Fibroblast of skin of right biceps (primary cell): ENCODE data around the gene KNG1.

Source experiments
- DNase-seq: peaks from one replicate; pipeline ENCODE4 v3.0.0-alpha.2; 2013

Gene KNG1

DNA sequence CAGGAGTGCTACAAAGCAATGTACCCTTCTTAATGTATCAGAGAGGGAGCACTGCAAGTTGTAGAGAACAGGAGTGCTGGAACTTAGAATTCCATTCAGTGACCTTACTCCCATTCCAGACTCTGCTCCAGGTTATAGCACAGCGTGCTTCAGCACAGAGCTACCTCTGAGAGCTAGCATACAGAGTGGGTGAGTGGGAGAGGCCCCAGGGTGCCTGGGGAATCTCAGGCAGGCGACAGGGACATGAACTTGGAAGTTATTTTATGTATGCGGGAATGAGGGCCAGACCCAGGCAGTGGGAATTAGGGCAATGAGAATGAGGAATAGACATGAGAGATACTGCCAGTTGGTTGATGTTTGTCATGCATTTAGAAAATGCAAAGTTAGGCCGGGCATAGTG is 3.7 kb upstream of the KNG1 start:
- no peak for DNase-seq

GRCh38 chr3:186719945-186720739 is 3.0 kb downstream of the KNG1 start:
- no peak for DNase-seq

- peak; percentile 3 for DNase-seq
Observed at GRCh38 chr3:186722457-186722856, 5.3 kb downstream of the KNG1 start.

DNA sequence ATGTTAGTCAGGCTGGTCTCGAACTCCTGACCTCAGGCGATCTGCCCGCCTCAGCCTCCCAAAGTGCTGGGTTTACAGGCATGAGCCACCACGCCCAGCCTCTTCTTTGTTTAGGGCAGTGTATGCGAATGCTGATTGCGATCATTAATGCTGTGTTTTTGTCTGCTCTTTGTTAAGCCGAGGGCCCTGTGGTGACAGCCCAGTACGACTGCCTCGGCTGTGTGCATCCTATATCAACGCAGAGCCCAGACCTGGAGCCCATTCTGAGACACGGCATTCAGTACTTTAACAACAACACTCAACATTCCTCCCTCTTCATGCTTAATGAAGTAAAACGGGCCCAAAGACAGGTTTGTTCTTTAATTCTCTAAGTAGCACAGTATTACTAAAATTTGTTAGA is 7.8 kb downstream of the KNG1 start:
- no peak for DNase-seq

GRCh38 chr3:186732169-186732766 is 15.1 kb downstream of the KNG1 start:
- no peak for DNase-seq

GRCh38 chr3:186742618-186743380 is 25.6 kb downstream of the KNG1 start:
- no peak for DNase-seq

GRCh38 chr3:186743666-186744065 is 26.5 kb downstream of the KNG1 start:
- DNase-seq = no peak

DNA sequence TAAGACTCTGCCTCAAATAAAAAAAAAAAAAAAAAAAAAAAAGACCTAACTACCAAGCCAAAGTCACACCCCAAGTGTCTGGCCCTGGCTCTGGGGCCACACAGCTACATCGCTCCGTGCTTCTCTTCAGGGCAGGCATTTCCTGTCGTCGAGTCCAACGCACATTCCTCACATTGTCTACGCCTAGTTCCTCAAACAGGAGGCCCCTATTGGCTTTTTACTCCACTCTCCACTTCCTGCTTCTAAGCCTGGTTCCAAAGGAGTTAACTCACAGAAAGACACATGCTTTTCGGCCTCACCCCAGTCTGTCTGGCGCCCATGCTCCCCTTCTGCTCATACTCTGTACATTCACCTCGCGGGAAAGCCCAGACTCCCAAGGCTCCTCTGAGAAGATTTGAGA is 28.8 kb downstream of the KNG1 start:
- peak; percentile 91 for DNase-seq

DNA sequence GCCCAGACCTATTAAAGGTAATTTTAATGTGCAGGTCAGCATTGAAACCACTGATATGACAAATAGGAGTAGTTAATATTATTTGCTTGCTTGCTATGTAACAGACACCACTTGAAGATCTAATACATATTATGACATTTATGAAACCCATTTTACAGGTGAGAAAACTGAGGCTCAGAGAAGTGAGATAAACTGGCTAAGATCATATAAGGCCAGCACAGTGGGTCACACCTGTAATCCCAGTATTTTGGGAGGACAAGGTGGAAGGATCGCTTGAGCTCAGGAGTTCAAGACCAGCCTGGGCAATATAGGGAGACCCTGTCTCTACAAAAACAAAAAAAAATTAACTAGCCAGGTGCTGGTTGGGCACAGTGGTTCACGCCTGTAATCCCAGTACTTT is 33.2 kb downstream of the KNG1 start:
- DNase-seq = no peak

DNA sequence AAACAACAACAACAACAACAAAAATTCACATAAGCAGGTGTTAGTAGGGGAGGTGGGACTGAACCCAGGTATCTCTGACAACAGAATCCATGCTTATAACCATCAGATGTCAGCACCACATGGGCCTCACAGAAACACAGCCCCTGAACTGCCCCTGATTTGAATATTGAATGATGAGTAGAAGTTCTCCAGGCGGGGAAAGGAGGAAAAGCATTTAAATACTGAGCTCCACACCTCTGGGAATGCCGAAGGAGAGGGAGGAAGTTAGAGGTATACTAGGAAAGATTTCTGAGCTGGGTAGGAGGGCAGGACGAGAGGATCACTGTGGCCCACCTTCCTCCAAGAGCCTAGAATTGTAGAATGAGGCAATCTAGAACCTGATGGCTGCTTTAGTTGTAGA is 34.3 kb downstream of the KNG1 start:
- DNase-seq = no peak

DNA sequence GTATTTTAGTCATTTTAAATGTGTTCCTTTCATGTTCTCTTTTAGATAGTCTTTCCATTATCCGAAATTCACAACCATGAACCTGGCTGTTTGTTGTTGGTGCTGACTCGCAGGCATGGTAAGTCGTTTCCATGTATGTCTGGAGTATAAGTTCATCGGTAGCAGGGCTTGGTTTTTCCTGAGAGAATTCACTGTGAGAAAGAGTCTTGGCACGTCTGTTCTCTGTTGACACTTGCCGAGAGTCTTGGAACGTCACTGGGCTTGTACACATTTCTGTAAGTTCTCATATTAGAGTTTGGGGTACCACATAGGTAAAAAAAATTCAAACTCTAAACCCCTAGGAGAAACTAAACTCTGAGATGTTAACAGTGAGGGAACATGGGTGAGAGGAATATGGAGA is 36.8 kb downstream of the KNG1 start:
- no peak for DNase-seq

DNA sequence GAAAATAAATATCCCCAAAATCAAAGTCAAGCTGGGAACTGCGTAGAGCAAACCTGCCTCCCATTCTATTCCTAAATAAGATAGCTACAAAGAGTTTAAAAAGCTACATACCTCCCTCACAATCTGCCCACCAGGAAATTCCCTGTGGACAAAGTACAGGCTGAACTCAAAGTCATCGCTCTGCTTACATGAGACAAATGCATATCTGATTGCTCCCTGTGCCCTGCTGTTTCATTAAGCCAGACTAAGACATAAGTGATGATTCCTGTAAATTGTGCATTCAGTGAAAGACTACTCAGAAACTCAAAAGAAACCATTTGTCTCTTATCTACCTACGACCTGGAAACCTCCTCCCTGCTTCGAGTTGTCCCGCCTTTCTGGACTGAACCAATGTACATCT is 37.7 kb downstream of the KNG1 start:
- no peak for DNase-seq

GRCh38 chr3:186757214-186757613 is 40.1 kb downstream of the KNG1 start:
- DNase-seq = no peak

DNA sequence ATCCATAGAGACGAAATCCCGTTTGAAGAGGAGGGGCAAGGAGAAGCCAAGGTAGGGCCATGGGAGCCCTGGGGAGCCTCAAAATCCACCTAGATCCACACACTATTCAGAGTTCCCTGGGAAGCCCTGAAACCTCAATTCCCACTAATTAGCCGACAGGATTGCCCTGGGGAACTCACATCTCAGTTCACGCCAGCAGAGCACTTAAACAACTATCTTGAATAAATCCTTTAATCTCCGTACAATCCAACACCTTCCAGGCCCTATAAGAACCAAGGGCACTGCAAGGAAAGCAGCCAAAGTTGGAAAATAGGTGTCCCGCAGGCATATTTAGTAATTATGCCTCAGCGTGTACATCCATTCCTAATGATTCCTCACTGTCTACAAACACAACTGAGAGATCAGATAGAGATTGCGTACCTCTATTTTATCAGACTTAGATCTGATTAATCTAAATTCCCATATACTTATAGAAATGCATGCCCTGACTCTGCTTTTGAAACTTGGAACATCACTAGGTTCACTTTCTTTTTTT is 40.6 kb downstream of the KNG1 start:
- no peak for DNase-seq

DNA sequence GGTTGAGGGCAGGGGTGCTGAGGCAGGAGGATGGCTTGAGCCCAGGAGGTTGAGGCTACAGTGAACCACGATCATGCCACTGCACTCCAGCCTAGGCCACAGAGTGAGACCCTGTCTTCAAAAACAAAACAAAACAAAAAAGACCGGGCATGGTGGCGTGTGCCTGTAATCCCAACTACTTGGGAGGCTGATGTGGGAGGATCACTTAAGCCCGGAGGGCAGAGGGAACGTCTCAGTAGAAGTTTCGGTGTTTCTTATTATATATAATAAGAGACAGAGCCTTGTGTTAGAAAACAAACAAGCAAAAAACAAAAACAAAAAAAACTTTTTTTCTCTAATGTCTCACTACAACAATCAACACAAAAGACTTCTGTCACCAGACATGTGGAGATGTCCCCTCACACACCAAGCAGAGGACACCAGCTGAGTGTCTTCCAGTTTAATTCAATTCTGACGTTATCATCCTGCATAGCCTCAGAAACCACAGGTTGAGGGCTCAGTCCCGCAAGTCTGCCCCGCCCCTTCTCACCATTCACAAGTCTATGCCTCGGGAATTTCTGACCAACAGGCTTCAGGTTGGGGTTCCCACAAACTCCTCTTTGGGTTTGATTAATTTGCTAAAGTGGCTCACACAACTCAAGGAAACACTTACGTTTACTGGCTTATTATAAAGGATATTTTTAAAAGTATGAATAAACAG is 42.2 kb downstream of the KNG1 start:
- no peak for DNase-seq

DNA sequence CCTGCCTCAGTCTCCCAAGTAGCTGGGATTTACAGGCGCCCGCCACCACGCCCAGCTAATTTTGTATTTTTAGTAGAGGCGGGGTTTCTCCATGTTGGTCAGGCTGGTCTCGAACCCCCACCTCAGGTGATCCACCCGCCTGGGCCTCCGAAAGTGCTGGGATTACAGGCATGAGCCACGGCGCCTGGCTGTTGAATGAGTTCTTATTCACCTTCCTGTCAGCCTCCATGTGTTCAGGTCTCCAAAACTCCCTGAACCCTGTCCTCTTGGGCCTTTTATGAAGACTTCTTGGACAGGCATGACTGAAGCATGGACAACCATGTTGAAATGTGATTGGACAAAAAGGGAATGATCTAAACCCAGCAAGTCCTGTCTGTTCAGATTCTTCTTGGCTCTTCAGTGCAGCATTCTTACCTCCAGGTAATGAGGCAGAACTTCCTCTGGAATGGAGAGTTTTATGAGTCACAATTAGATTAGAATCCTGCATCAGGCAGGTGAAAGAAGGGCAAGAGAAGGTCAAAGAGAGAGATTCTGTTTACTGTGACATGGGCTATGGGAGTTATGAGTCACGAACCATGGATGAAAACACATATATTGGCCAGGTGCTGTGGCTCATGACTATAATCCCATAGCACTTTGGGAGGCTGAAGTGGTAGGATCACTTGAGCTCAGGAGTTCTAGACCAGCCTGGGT is 43.1 kb downstream of the KNG1 start:
- DNase-seq = no peak

GRCh38 chr3:186760897-186761447 is 43.8 kb downstream of the KNG1 start:
- no peak for DNase-seq

- DNase-seq = no peak
Observed at GRCh38 chr3:186772281-186772694, 55.1 kb downstream of the KNG1 start.

DNA sequence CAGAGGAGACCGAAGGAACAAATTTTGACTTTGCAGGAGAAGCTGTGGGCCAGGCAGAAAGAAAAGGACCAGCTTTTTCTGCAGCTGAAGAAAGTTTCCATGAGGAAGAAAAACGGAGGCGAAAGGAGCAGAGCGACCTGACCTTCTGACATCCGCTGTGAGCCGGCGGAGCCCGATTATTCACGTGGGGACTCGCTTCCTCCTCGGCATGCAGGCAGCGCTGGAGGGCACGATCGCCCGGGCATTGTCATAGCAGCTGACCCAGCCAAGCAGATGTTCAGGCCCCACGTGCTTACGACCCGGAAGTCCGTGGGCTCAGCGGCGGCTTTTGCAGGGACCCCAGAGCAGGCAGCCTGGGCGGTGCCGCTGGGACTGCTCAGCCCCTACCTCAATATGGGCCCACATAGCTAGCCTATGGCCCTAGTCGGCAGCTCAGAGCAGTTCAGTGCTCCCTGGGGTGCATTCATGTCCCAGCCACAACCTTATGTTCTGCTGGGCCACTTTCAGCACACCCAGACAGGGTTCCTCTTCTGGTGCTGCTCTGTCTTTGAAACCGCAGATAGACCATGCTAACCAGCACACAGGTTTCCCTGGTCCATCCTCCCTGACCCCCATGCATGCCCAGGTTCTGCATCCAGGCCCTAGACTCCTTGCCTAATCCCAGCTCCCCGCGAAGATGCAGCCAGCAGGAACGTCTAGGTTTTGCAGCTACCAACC is 55.7 kb downstream of the KNG1 start:
- DNase-seq = peak; percentile 35

DNA sequence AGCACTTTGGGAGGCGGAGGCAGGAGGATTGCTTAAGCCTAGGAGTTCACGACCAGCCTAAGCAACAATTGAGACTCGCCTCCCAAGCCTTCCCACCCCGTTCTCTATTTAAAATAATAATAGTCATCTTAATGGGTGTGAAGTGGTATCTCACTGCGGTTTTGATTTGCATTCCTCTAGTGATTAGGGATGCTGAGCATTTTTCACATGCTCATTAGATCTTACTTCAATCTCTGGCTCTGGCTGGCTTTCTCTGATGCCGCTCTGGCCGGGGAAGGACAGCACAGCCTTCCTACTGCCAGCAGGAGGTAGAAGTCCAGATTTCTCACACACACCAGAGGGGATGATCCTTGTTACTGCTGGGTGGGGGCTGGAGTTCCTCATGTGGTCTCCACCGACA is 58.8 kb downstream of the KNG1 start:
- peak; percentile 25 for DNase-seq

GRCh38 chr3:186779204-186779603 is 62.0 kb downstream of the KNG1 start:
- no peak for DNase-seq
